Erythroblast (primary cell): Measurements from ENCODE around the gene ZFAND6.

Experiments
- DNase-seq, 2 experiments: peaks; one replicate each; lab custom pipeline; 2025; lab: John Stamatoyannopoulos, UW
- GATA1 ChIP-seq: IDR thresholded peaks from 2 replicates; pipeline ENCODE4 v1.6.1; 2011; ENCODE audit warnings: low read depth, mild to moderate bottlenecking, control low read depth, low read length, moderate library complexity
- POLR2A ChIP-seq: IDR thresholded peaks from 2 replicates; pipeline ENCODE4 v1.6.1; 2011; ENCODE audit warnings: mild to moderate bottlenecking, low read length

The ZFAND6 gene

DNA sequence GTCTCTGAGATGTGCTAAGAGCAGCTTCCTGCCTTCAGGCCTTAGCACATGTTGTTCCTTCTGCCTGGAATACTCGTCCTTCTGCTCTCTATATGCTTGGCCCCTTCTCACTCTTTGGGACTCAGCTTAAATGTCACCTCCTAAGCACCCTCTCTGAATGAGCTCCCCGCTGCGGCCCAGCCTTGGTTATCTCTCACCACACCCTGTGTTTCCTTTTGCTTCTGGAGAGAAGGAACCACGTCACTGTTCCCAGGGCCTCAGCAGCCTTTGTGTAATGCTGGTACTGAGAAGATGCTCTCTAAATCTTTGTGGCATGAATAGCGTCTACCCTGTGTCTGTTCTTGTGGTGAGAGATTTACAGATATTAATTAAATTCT lies 95.5 kb downstream of the ZFAND6 start:
- TF ChIP-seq GATA1 (no peak), POLR2A (peak; percentile 59)
- DNase-seq: peak; percentile 83 to 87

DNA sequence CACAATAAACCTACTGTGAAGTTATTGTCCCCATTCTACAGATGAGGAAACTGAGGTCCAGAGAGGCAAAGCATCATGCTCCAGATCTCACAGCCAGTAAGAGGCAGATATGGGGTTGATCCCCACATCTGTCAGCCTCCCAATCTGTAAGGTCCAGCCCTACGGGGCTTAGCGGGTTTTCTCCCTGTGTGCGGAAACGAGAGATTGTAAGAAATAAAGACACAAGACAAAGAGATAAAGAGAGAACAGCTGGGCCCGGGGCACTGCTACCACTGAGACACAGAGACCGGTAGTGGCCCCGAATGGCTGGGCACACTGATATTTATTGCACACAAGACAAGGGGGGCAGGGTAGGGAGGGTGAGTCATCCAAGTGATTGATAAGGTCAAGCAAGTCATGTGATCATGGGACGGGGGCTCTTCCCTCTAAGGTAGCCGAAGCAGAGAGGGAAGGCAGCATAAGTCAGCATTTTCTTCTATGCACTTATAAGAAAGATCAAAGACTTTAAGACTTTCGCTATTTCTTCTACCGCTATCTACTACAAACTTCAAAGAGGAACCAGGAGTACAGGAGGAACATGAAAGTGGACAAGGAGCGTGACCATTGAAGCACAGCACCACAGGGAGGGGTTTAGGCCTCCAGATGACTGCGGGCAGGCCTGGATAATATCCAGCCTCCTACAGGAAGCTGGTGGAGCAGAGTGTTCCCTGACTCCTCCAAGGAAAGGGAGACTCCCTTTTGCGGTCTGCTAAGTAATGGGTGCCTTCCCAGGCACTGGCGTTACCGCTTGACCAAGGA lies 96.1 kb downstream of the ZFAND6 start:
- TF ChIP-seq POLR2A: peak; percentile 49
- DNase-seq: peak; percentile 93 to 96

DNA sequence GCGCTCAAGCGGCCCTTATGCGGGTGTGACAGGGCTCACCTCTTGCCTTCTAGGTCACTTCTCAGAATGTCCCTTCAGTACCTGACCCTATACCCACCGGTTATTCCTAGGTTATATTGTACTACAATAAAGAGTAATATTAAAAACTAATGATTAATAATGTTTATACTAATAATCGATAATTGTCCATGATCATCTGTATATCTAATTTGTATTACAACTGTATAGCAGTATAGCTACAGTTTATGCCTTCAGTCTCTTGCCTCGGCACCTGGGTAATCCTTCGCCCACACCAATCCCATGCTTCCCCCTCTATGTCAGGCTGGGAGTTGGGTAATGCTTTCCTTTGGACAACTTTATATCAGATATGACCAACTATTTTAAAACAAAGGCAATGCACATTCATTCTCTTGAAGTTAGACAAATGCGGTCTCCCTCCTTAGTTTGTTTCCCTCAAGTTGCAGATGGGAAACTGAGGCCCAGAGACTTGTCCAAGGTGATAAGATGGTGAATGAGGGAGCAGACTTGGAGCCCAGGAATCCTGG lies 96.8 kb downstream of the ZFAND6 start:
- TF ChIP-seq POLR2A (no peak), GATA1 (no peak)

DNA sequence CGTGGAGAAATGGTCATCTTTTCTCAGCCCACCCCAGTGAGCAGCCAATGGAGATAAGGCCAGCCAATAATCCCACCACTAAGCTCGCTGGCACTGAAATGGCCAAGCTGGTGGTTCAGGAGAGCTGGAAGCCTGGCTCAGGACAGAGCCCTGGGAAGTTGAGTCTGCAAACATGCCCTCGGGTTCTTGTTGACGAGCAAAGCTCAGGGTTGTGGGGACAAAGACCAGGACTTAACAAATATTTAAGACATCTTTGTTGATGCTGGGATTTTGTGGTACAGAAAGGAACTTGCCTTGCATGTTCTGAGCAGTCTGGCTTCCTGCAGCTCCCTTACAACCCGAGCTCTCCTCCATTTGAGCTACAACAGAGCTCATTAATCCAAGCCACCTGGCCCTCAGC lies 97.7 kb downstream of the ZFAND6 start:
- no peak for DNase-seq
- no peak for TF ChIP-seq POLR2A
- TF ChIP-seq GATA1: no peak

More for the DNA sequence above, 96.8 kb downstream of the ZFAND6 start:
- no peak for DNase-seq

DNA sequence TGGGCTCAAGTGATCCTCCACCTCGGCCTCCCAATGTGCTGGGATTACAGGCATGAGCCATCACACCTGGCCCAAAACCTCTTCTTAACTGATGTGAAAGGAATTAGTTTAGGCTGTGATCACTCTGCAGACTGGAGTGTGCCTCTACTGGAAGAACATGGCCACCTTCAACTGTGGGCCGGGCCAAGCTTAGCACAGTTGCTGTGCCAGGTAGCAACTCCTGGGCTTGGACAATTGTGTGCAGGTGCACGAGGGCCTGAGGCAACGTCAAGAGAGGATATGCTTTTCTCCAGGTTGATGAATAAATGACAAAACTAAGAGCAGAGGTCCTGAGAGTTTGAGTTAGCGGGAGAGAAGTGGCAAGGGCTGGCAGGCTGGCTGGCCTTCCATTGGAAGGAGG lies 99.8 kb downstream of the ZFAND6 start:
- no peak for DNase-seq
- TF ChIP-seq GATA1 (no peak), POLR2A (no peak)

DNA sequence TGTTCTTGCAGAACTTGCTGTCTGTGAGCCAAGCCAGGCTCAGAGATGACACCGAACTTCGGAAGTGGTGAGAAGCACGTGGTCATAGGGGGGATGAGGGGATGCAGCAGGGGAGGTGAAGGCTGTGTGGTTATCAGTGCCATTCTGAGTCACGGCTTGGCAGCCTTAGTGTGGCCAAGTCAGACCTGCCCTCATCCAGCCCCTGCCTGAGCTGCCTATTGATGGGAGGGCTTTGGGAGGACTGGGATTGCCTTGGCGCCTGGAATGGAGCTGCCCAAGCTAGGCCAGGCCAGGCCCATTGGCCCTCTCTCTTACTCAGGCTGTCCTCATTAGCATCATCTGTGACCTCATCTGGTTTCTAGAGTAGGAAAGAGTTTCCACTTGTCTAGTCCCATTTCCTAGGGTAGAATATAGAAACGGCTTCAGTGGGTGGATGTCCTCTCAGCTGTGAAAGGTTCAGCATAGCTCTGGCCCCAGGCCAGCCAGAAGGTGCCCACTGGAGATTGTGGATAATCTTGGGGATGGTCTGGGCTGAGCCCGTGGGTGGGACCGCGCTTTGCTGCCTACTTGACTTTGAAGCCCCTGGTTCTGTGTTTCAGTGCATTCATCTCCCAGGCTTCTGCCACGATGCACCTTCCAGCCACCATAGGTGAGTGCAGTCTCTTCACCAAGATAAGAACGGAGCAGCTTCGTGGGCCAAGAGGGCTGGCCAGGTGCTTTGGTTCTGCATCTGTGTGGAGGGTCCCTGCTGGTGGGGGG lies 100.5 kb downstream of the ZFAND6 start:
- DNase-seq: peak; percentile 46 to 55
- no peak for TF ChIP-seq POLR2A
- TF ChIP-seq GATA1: no peak

DNA sequence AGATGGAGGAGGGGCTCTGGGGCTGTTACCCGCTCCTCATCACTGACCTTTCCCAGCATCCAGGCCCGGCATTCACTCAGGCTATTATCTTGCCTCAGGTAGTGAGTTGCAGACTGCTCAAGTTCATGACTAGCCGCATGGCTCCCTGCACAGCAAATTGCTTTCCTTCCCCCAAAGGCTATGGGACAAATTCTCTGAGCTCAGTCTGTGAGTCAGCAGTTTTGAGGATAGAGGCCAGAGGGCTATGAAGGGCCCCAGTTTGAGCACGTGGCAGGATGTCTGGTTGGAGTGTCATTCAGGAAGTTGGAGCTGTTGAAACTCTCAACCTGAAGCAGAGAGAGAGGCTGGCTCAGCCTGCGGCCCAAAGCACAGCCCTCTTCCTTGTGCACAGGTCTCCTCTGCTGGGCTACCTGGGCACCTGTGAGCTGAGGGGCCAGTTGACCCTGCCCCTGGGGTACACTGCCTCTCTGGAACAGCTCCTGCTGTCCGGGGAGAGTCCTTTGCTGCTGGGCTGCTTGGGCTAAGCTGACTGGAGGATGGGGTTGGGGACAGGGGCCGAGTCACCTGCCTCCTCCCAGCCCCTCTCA lies 101.2 kb downstream of the ZFAND6 start:
- no peak for TF ChIP-seq GATA1
- TF ChIP-seq POLR2A: peak; percentile 41
- DNase-seq: peak; percentile 84 to 88

DNA sequence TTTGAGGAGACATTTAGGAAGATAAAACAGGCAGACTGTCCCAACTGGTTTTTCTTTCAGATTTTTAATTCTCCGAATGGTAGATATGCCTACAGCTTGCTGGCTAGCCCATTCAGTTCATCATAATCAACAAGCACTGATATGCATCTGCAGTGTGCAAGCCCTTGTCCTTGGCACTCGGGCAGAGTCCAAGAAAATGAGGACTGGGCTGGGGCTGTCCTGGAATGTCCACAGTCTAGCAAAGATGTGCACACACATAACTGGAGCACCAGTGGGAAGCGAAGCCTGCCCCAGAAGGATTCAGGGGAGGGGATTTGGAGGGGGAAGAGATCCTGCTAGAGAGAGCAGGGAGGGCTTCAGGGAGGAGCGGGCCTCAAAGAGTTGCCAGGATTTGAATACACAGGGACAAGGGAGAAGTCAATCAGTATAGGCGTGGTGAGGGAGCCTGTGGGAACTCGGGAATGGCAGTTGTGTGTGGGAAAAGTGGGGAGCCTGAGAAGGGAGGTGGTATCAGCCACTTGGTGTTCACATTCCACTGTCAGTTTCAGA lies 102.1 kb downstream of the ZFAND6 start:
- DNase-seq: no peak
- TF ChIP-seq POLR2A (no peak), GATA1 (no peak)

DNA sequence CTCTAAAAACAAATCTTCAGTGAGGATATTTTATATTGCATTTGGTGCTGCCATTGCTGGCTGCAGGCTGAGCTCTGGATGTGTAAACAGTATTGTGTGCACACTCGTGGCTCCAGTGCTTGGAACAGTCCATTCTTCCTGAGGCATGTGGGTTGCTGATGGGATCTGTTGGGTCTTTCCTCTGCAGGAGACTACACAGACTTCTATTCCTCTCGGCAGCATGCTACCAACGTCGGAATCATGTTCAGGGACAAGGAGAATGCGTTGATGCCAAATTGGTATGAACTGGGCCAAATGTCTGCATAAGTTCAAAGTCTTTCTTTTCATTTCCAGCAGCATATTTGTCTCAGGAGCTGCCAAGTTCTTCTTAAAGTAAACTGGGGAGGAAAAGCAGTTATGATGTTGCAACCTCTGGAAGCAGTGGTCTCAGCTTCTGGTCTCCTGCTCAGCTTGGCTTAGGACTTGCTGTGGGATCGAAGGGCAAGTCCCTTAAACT lies 102.6 kb downstream of the ZFAND6 start:
- TF ChIP-seq POLR2A (no peak), GATA1 (no peak)
- no peak for DNase-seq

DNA sequence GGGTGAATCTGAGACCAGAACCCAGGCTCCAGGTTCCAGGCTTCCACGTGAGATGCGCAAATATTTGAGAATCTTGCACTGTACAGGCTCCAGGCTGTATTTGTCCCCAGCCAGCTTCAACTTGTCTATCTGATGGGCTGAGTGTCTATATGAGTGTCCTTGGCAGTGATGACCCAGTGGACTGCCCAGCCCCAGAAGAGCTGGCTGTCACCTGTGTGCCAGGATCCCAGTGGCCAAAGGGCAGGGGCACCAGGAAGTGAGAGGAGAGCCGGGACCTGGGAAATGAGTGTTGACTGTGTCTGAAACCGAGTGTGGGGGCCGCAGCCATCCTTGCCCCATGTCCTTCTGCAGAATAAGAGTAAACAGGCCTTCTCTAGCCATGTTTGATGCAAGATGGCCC lies 103.7 kb downstream of the ZFAND6 start:
- TF ChIP-seq GATA1 (no peak), POLR2A (no peak)
- no peak for DNase-seq

DNA sequence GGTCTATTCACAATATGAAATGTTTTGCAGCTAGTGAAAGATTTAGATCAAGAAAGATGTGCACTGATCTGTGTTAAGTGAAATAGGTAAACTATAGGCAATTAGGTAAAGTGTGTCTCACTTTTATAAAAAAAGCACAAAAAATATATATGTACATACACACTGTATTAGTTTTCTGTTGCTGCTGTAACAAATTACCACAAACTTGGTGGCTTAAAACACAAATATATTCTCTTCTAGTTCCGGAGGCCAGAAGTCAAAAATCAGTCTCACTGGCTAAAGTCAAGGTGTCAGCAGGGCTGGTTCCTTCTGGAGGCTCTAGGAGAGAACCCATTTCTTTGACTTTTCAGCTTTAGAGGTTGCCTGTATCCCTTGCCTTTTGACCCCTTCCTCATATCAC lies 104.4 kb downstream of the ZFAND6 start:
- TF ChIP-seq POLR2A (no peak), GATA1 (no peak)

DNA sequence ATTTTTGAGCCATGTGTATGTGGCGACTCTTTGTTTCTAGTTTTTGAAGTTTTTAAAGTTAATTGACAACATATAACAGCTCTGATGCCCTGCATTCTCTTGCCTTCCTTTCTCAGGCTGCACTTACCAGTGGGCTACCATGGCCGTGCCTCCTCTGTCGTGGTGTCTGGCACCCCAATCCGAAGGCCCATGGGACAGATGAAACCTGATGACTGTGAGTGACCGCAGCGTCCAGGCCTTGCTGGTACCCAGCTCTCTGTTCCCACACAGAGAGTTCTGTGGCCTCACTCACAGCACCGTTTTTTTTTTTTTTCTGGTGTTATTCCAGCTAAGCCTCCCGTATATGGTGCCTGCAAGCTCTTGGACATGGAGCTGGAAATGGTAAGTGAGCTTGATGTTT lies 108.5 kb downstream of the ZFAND6 start:
- no peak for DNase-seq
- TF ChIP-seq POLR2A (no peak), GATA1 (no peak)

More for the DNA sequence above, 104.4 kb downstream of the ZFAND6 start:
- DNase-seq: no peak

DNA sequence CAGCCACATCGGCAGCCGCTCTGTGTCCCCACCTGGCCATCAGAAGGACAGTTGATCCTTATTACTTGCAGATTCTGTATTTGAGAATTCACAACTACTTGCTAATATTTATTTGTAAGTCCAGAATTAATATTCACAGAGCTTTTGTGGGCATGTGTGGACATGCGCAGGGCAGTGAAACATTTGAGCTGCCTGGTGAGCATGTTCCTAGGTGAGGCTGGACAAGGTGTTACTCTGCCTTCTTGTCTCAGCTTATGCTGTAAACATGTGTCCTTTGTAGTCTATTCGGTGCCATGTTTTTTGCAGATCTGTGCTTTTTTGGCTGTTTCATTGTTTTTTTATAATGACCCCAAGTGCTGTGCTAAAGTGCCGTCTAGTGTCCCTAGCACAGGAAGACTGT lies 108.9 kb downstream of the ZFAND6 start:
- TF ChIP-seq POLR2A: no peak
- TF ChIP-seq GATA1: no peak
- DNase-seq: no peak

DNA sequence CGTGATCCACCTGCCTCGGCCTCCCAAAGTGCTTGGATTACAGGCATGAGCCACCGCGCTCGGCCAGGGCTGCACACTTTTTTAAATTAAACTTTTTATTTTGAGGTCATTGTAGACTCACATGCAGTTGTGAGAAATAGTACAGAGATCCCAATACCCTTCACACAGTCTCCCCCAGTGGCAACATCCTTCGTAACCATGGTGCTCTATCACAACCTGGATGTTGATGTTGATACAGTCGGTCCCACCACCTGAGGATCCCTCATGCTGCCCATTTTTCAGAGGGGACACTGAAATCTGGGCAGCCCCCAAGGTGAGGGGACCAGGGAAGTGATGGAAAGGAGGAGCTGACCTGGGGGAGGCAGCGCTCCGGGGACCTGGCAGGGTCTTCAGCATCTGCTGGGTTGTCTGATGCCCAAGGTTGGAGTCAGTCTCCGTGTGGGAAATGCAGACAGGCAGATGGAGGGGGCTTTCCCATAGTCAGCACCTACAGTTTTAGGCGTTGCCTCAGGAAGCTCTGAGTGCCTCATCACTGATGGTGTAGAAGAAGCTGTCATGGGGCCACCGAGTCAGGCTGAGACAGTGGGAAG lies 110.4 kb downstream of the ZFAND6 start:
- TF ChIP-seq GATA1: no peak
- no peak for TF ChIP-seq POLR2A
- DNase-seq: no peak
